GM21381 (cell line): ENCODE results near the gene PPP1R11.
"Not testable (repeated sequence)": the region's sequence is repeated elsewhere in the genome, so short reads cannot be mapped to it uniquely, and the experiment has no call there.

Source experiments
- ATAC-seq: cut with Tn5 transposase; IDR thresholded peaks from one replicate; pipeline ENCODE4 v1.9.1; 2021; ENCODE audit warnings: mild to moderate bottlenecking, moderate library complexity; ENCODE audit not compliant: unreplicated experiment

PPP1R11 gene, protein sequence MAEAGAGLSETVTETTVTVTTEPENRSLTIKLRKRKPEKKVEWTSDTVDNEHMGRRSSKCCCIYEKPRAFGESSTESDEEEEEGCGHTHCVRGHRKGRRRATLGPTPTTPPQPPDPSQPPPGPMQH

DNA sequence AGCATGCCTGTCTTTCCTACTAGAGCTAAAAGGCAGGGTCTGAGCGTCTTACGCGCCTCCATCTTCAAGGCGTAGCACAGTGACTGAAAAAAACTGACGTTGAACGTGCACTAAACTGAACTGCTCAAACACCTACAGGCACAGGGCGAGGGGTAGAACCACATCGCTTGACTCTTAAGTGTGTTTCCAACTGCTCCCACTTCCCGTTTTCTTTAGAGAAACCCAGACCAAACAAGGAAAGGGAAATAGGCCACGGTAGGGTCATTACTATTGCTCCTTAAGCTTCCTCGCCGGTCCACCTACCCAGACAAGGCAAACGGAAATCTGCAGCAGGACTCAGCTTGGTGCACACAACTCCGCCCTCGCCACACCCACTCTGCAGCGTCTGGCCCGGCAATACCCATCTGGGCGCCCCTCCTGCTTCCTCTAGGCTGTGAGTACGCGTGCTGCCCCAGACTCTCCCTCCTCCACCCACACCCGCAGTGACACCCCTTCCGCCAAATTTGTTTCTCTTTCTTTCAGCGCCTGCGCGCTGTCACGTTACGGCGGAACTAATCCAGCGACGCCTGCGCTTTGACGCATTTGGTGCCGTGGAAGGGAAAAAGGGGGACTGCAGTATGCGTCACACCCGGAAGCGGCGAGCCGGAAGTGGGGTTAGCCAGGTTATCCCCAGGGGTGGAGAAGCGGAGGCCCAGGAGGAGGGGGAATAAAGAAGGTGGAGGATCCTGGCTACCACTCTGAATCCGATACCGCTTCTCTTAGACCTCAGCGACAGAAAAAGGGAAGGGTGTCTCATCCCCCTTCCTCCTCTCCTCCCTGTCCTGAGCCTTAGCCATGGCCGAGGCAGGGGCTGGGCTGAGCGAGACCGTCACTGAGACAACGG lies at the start of gene PPP1R11:
Gene PPP1R11, plus strand, starts transcription at position 622 of the 883 bp plus-strand sequence. Its CDS starts 213 bp downstream, at position 835.
- peak; percentile 97 for ATAC-seq

DNA sequence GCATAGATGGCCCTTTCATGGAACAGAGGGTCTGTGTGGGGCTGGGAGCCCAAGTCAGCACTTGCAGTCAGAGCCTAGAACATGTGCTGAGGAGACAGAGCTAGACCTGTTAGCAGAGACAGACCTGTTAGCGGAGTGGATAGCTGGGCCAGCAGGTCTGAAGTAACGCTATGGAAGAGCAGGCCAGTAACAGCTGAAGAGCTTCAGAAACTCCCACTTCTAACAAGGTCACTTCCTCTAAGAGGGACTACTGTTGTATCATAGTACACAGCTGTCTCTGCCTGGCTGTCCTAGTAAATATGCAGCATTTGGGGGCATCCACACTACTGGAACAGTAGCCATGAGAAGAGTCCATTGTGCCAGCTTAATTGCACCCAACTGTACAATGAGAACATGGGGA lies 47.2 kb upstream of the PPP1R11 start:
- no peak for ATAC-seq

DNA sequence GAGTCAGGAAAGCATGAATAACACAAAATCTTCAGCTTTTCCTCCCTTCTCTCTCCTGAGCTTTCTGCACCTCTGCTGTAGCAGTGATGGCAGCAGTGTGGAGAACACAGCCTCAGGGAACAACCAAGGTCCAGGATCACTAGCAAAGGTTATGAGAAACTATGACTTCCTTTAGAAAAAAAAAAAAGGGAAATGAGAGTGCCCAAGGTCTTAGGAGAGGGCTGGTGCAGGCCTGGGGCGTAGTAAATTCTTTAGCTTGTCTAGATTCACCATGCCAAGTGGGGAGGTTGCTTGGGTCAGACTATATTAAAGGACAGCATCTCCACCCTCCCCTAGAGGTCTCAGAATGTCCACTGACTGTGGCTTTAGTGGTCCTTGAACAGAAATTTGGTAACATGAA lies 46.4 kb upstream of the PPP1R11 start:
- ATAC-seq = no peak

DNA sequence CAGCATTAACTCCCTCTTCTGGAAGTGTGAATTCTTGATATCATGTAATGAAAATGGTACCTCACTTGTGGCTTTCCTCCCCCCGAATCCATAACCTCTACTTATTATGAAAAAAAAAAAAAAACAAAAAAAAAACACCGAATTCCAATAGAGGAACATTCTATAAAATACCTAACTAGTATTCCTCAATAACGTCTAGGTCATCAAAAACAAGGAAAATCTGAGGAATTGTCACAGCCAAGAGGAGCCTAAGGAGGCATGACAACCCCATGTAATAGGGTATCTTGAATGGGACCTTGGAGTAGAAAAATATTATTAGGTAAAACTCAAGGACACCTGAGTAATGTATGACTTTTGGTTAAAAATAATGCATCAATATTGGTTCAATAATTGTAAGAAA lies 44.8 kb upstream of the PPP1R11 start:
- ATAC-seq = no peak

DNA sequence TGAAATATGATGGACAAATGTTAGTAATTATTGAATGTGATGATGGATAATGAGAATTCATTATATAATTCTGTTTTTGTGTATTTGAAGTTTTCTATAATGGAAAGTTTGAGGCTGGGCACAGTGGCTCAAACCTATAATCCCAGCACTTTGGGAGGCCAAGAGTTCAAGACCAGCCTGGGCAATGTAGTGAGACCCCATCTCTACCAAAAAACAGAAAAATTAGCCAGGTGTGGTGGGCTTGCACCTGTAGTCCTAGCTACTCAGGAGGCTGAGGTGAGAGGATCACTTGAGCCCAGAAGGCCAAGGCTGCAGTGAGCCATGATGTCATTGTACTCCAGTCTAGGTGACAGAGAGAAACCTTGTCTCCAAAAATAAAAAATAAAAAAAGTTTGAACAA lies 44.3 kb upstream of the PPP1R11 start:
- ATAC-seq = not testable (repeated sequence)

DNA sequence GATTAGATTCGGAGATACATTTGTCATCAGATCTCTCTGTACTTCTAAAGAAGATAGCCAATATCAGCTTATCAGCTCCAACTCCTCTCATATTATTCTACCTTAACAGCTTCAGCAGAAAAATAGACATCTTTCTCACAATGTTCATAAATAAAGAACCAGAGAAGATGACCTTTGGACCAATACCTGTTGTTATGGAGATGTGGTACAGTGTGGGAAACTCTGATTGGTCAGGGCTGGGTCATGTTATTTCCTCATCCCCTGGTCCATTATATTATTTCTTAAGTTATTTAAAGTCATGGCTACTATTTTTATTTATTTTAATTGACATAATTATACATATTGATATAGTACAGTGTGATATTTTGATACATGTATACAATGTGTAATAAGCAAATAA lies 41.8 kb upstream of the PPP1R11 start:
- no peak for ATAC-seq

DNA sequence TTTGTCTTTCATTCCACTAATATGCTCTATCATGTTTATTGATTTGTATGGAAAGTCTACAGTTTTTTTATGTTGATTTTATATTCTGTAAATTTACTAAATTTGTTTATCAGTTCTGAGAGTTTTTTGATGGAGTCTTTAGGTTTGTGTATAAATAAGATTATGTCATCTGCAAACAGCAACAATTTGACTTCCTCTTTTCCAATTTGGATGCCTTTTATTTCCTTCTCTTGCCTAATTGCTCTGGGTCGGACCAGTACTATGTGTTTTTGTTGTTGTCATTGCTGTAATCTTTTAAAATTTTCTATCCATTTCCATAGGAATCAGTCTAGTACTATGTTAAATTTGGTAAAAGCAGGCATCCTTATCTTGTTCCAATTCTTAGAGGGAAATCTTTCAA lies 37.4 kb upstream of the PPP1R11 start:
- ATAC-seq = no peak

DNA sequence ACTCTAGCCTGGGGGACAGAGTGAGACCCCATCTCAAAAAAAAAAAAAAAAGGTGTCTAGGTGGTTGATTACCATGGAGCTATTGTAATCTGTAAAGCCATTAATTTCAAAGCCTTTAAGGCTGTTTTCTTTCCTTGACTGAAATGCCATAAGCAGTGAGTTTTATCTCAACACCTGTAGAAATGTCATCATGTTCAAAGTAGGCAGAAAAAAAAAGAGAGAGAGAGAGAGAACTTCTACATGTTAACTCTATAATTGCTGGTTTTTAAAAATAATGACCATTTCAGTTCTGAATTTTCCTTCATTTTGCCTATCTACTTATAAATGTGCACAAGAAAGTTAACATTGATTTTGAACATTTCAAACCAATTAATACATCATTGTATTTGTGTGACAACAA lies 35.6 kb upstream of the PPP1R11 start:
- ATAC-seq = no peak

DNA sequence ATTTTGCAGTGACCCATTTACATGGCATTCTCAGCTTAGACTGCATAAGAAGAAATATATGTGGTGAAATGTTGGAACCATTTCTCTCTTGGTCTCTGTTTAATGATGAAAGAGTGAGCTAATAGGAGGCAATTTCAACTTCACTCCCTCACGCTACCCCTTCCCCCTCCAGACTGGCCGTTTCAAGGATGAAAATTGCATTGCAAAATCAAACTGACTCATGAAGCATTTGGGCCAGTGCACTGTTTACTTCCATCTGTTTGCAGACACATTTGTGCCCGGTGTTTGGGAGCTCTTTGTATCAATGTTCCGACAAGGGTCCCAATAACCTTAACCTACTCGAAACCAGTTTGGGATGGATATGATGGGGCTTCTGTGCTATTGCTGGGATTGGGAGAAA lies 33.6 kb upstream of the PPP1R11 start:
- ATAC-seq = not testable (repeated sequence)

DNA sequence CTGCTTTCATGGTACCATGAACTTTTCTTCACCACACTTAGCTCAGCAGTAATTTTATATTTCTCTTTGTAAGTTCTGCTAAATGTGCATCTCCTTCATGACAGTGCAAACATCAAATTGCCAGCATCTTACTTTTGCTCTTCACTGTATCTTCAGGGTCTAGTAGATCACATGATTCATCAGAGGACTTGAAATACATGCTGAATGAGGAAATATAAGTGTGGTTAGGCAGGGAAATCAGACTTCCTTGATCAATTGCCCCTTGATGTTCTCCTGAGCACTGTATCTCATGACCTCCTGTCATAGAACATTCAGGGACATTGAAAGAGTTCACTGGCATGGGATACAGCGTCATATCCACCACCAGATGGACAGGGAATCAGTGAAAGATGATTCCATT lies 31.2 kb upstream of the PPP1R11 start:
- ATAC-seq = no peak

DNA sequence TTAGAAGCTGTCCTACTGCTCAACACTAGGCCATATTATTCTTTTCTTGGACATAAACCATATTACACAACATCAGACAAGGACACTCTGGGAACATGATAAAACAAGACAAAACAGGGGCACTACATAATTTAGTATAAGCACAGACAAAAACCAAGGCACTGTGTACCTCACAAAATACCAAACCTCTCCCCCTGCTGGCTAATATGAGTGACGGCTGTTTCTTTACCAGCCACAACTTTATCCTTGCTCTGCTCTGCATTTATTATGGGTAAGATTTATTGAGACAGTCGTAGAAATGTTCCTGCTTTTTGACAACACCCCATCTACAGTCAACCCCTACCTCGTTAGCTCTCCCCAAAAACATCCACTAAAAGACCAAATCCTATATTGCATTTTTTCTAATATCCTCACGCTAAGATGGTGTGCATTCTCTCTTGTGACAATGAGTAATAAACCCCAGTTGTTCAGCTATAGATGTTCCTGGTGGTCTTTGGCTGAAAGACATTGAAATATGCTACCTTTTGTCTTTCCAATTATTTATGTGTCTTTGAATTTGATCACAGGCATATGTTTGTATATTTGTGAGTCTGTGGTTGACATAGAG lies 29.7 kb upstream of the PPP1R11 start:
- ATAC-seq = no peak

DNA sequence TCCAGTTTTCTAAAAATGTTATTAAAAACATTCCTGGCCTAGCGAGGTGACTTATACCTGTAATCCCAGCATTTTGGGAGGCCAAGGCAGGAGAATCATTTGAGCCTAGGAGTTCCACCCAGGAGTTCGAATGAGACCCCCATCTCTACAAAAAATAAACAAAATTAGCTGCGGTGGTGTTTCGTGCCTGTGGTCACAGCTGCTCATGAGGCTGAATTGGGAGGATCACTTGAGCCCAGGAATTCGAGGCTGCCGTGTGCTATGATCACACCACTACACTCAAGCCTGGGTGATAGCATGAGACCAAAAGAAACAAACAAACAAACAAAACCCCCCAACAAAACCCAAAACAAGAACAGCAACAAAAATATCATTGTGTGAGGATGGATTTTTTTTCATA lies 25.8 kb upstream of the PPP1R11 start:
- ATAC-seq = no peak

DNA sequence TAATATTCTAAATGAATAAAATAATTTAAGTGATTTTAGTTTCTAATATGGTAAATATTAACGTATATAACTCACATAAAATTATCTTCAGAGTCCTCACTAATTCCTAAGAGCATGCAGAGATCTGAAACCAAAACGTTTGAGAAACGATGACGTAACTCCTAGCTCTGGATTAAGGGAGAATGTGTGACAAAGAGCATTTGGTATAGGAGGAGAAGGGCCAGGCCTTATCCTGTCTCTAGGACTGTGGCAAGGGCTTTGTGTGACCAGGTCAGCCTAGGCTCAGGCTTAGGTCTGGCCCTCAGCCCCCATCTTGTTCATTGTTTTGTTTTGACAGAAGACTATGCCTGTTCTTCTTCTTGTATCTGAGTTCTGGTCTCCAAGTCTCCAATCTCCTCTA lies 25.2 kb upstream of the PPP1R11 start:
- no peak for ATAC-seq

DNA sequence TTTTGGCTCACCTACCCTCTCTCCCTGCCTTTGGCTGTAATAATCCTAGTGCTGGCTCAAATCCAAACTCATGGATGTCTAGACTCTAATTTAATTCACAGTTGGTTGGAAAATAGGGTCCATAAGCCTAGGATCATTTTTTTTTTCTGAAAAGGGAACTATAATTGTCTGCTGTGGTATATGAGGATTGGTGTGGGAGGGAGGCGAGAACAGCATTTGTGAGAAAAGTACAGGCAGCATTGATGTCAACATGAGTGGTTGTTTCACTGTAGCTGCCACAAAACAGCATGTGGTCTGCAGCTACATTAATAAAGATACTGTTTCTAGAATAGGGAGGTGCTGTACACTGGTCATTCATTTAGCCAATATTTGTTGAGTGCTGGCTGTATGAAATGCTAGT lies 24.5 kb upstream of the PPP1R11 start:
- no peak for ATAC-seq

DNA sequence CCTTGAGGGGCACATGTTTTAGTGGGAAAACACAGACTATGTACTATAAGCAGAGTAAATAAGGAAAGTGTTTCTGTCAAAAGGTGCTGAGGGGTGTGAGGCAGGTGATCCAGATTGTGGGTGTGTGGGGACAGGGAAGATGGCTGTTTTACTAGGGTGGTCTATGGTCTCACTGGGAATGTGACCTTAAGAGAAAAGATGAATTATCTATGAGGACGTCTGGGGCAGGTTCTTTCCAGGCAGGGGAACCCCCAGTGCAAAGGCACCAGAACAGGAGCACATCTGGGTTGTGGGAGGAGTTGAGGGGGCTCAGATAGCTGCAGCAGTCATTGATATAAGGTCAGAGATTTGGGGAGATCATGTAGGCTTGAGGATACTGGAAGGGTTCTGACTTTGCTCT lies 24.1 kb upstream of the PPP1R11 start:
- no peak for ATAC-seq

DNA sequence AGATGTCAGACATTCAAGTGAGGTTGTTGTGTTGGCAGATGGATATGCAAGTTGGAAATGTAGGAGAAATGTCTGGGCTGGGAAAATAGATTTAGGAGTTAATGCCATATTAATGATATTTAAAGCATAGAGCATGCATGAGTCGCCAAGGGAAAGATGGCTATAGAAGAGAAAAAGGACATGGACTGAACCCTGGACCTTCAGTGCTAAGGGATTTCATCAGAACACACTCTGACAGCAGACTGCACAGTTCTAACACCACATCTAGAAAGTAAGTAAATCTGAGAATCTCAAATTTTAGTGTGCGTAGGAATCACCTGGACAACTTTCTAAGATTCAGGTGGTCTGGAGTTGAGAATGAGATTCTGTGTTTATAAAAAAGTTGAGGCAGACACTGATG lies 23.3 kb upstream of the PPP1R11 start:
- no peak for ATAC-seq

DNA sequence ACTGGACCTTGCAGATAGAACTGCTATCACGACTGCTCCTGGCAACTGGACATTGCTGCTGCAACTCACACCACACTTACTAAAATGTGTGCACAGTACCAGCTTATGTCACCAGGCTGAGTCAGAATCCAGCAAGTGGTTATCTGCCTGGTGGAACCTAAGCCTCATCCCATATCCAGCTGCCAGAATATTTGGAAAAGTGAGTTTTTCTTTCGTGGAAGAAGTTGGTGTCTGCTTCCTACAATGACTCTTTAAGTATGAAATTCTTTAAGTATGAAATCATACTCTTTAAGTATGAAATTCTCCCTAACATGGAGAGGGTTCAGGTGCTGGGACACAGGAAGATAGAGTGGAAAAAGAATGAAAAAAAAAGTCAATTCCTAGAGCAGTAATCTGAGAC lies 22.4 kb upstream of the PPP1R11 start:
- no peak for ATAC-seq

DNA sequence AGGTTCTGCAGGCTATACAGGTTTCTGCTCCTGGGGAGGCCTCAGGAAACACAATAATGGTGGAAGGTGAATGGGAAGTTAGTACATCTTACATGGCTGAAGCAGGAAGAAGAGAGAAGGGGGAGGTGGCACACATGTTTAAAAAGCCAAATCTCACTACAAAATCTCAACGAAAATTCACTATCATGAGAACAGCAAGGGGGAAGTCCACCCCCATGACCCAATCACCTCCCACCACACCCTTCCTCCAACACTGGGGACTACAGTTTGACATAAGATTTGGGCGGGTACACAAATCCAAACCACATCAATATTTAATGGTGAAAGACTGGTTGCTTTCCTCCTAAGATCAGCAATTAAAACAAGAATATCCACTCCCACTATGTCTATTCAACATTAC lies 19.8 kb upstream of the PPP1R11 start:
- no peak for ATAC-seq

DNA sequence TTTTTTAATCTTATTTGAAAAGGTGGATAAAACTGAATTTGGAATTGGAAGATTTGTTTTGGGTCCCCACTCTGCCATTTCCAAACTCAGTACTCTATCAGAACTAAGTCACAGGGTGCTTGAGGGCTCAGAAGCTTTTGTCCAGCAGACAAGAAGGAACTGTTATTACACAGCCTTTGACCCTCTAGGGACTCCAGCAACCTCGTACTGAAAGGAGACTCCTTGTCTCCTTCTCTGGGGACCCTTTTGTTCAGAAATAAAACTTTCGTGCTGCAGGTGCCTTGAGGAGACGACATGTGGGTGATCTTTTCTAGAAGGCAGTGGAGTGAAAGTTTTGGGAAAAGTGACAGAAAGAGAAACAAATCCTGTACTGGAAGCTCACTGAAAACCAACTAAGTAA lies 13.3 kb upstream of the PPP1R11 start:
- no peak for ATAC-seq

DNA sequence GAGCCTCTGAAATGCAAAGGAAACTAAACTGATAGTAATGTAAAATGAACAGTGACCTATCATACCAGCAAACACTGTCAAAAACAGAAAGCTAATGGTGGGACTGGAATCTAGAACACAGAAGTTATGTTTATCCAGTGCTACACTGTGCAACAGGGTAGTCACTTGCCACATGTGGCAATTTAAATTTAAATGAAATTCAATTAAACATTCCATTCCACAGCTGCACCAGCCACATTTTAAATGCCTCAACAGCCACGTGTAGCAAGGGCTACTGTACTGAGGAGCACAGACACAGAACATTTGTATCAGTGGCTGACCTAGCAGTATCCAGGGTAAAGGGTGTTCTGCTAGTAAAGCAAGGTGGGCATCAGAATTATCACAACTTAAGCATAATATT lies 11.5 kb upstream of the PPP1R11 start:
- ATAC-seq = no peak

DNA sequence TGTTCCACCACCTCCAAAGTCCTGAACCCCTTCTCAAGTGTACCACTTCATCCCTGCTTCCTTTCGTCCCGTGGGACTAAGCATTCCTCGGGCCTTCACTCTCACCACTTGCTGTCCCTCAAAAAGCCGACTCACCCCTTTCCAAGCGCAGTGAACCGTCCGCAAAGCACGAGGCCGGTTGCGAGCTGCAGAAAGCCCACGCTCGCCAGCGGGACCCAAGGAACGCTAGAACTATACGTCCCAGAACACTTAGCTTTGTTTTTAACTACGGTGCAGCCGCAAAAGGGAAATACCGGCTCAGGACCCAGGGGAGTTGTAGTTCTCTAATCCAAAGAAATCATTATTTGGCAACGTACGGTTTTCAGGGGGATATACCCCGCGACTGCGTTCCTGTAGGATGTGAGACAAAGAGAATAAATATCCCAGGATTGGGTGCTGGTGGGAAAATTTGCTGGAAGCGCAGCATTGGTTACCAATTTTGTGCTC lies 6.3 kb upstream of the PPP1R11 start:
- no peak for ATAC-seq
